Calu3 (cell line): ENCODE results near the gene RBP3. TPM values are rescaled to one million over a fixed set of nuclear protein-coding genes. Genes with fewer than 3 reads are reported as not detected.

Experiments
- BruUV-seq: library from RNA; stranded (reverse); fragments of 400-500 nt; replicated peaks from 2 replicates; lab custom pipeline; 2021; lab: Mats Ljungman, UMichigan
- CTCF ChIA-PET: fragments of 300-600 bp; sonication (Branson Sonifier 250); formaldehyde crosslinking; loops from one replicate; lab custom pipeline; 2022; ENCODE audit warnings: antibody characterized with exemption; lab: Charles Lee
- DNase-seq: peaks from one replicate; pipeline ENCODE4 v3.0.0; 2022
- H3K27ac Mint-ChIP-seq: one replicate; pipeline ENCODE4 v1.8.0; 2022; ENCODE audit warnings: mixed read lengths; ENCODE audit not compliant: unreplicated experiment
- H3K27me3 Mint-ChIP-seq: one replicate; pipeline ENCODE4 v1.8.0; 2022; ENCODE audit warnings: mixed read lengths; ENCODE audit not compliant: unreplicated experiment
- H3K36me3 Mint-ChIP-seq: one replicate; pipeline ENCODE4 v1.8.0; 2022; ENCODE audit warnings: mild to moderate bottlenecking, moderate library complexity, mixed read lengths; ENCODE audit not compliant: insufficient read depth, unreplicated experiment
- H3K4me1 Mint-ChIP-seq: one replicate; pipeline ENCODE4 v1.8.0; 2022; ENCODE audit warnings: mild to moderate bottlenecking, low read depth, mixed read lengths; ENCODE audit not compliant: unreplicated experiment
- H3K4me3 Mint-ChIP-seq: one replicate; pipeline ENCODE4 v1.8.0; 2022; ENCODE audit warnings: mild to moderate bottlenecking, low read depth, moderate library complexity, mixed read lengths; ENCODE audit not compliant: unreplicated experiment
- H3K9me3 Mint-ChIP-seq: one replicate; pipeline ENCODE4 v1.8.0; 2022; ENCODE audit warnings: low read depth, mixed read lengths; ENCODE audit not compliant: unreplicated experiment
- CTCF ChIP-seq: fragments of 200-600 bp; IDR thresholded peaks from one replicate; pipeline ENCODE4 v1.8.0; 2022; ENCODE audit warnings: antibody characterized with exemption; ENCODE audit not compliant: unreplicated experiment
- intact Hi-C: fragments of 100-400 bp; cut with micrococcal nuclease; formaldehyde crosslinking; loops from one replicate; pipeline ENCODE4 v1.10.0; 2022; ENCODE audit not compliant: unreplicated experiment
- total RNA-seq: library from RNA; stranded (reverse); gene quantifications from 2 replicates; pipeline ENCODE4 v1.2.3, GENCODE V29; 2022

Gene RBP3
- total RNA-seq, 1 experiment from 2014 or later = not detected

- Mint-ChIP-seq H3K36me3 (no peaks in the 10 kb centered on the region), H3K4me3 (no peak overlapping the region), H3K4me1 (no peaks in the 10 kb centered on the region), H3K9me3 (no peaks in the 10 kb centered on the region), H3K27me3 (peaks cover 48% of the 10 kb centered on the region), H3K27ac (no peak overlapping the region)
- intact Hi-C loops = no loop called here
- TF ChIP-seq CTCF = no peak
- BruUV-seq = no TSS peak
- DNase-seq = no peak
- CTCF ChIA-PET = no interaction called here
These were observed 26.5 kb upstream of the RBP3 start for GRCh38 chr10:47321521-47322195.

- CTCF ChIA-PET = interaction anchor here (0.9 kb wide), 1 partner anchor 10 kb away, joined by 3 read pairs; no protein-coding TSS in a partner anchor
- no peak within 1 kb of the TSS for H3K27ac Mint-ChIP-seq
- H3K36me3 Mint-ChIP-seq = no peaks in the 10 kb centered on the region
- DNase-seq = no peak
- intact Hi-C loops = no loop called here
- no peaks in the 10 kb centered on the region for H3K9me3 Mint-ChIP-seq
- no TSS peak for BruUV-seq
- peaks cover 39% of the 10 kb centered on the region for H3K27me3 Mint-ChIP-seq
- H3K4me3 Mint-ChIP-seq = no peak within 1 kb of the TSS
- H3K4me1 Mint-ChIP-seq = no peaks in the 10 kb centered on the region
- no peak for TF ChIP-seq CTCF
These were observed 25.7 kb upstream of the RBP3 start, which contains the start of gene GDF2 for GRCh38 chr10:47322300-47323061. Gene GDF2, plus strand, starts transcription at chr10:47322454. Its CDS starts 215 bp downstream, at chr10:47322669.

DNA sequence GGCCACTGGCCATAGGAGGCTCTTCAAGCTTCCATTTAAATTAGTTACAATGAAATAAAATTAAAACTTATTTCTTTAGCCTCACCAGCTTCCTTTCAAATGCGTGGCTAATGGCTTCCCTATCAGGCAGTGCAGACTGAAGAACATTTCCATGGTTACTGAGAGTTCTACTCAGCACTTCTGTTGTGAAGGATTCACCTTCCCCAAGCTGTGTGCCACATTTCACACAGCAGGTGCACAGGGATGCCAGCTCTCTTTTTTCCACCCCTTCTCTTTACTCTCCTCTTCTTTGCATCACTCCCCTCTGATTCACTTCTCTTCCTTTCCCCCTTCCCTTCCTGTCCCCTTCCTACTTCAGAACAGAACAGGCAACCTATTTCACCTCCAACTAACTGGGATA, 25.1 kb upstream of the RBP3 start:
- Mint-ChIP-seq H3K27ac (no peak overlapping the region), H3K4me1 (no peaks in the 10 kb centered on the region), H3K27me3 (peaks cover 36% of the 10 kb centered on the region), H3K9me3 (no peaks in the 10 kb centered on the region), H3K4me3 (no peak overlapping the region), H3K36me3 (no peaks in the 10 kb centered on the region)
- no TSS peak for BruUV-seq
- no peak for TF ChIP-seq CTCF
- intact Hi-C loops = no loop called here
- CTCF ChIA-PET = interaction anchor here (0.9 kb wide), 1 partner anchor 11 kb away, joined by 3 read pairs; no protein-coding TSS in a partner anchor
- no peak for DNase-seq

DNA sequence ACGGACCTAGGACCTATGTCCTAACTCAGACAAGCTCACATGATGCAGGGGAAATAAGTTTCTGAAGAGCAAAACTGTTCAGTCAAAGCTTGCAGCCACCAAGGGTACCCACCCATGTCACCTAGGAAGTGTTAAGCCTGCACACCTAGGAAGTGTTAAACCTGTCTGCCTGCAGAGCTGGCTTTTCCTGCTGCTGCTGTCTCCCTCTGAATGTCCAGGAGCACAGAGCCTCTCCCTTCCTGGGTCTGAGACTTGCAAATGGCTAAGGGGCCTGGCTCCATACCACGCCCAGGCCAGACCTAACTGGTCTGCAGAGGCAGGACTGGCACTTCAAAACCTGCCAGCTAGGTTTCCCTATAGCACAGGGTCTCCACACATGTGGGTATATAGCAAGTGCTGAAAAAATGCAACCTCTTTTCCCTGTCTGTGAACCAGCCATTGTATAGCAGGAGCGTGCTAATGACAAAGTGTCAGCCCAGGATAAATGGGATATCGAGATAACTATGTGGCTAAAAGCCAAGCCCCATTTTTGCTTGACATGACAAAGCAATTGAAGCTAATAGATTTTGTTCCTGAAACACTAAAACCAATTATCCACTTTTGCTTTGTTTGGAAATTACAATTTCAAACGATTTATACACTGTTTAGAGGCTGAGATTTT, 24.4 kb upstream of the RBP3 start:
- no peaks in the 10 kb centered on the region for H3K4me1 Mint-ChIP-seq
- intact Hi-C loops = no loop called here
- H3K36me3 Mint-ChIP-seq = no peaks in the 10 kb centered on the region
- peaks cover 36% of the 10 kb centered on the region for H3K27me3 Mint-ChIP-seq
- BruUV-seq = no TSS peak
- CTCF ChIA-PET = interaction anchor here (0.9 kb wide), 1 partner anchor 12 kb away, joined by 4 read pairs; no protein-coding TSS in a partner anchor
- no peaks in the 10 kb centered on the region for H3K9me3 Mint-ChIP-seq
- H3K27ac Mint-ChIP-seq = no peak overlapping the region
- TF ChIP-seq CTCF = no peak
- no peak overlapping the region for H3K4me3 Mint-ChIP-seq
- DNase-seq = peak; percentile 15
